ENCODE data around the gene INPP4B.

The INPP4B gene

DNA sequence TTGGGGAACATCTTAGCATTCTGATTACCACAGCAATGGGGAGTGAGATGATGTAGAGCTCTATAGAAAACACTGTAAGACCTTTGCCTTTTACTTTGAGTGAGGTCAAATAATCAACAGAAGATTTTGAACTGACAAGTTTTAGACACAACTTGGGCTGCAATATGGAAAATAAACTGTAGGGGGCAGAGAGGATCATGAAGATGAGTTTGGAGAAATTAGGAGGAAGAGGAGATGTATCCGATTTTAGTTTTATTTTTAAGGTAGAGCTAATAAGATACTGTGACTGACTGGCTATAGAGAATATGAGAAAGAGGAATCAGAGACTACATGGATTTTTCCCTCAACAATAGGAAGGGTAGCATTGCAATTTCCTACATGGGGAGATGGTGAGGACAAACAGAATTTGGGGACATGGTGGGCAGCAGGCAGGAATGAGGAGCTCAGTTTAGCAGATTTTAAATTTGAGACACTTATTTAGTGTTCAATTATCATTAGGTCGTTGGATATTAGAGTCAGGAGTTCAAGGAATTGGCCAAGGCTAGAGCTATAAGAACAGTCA lies 563.1 kb downstream of the INPP4B start:
- H3K9ac ChIP-seq: no peak overlapping the region
- H3K4me1 ChIP-seq: peaks cover 0 to 17% (median 2%) of the 10 kb centered on the region in 10 experiments; a peak in 6 of 20 replicates
- no peaks in the 10 kb centered on the region for H3K27me3 ChIP-seq
- H3K36me3 ChIP-seq: no peaks in the 10 kb centered on the region
- TF ChIP-seq Cebpa-rat (IDR thresholded peaks at IDR 0.05): no peak
- no peak overlapping the region for H3K4me3 ChIP-seq
- no peak overlapping the region for H3K4me2 ChIP-seq
- H4K20me1 ChIP-seq: no peaks in the 10 kb centered on the region
- no peak overlapping the region for H3K27ac ChIP-seq
- no peaks in the 10 kb centered on the region for H3K9me3 ChIP-seq (replicated peaks in 1 of 11)

DNA sequence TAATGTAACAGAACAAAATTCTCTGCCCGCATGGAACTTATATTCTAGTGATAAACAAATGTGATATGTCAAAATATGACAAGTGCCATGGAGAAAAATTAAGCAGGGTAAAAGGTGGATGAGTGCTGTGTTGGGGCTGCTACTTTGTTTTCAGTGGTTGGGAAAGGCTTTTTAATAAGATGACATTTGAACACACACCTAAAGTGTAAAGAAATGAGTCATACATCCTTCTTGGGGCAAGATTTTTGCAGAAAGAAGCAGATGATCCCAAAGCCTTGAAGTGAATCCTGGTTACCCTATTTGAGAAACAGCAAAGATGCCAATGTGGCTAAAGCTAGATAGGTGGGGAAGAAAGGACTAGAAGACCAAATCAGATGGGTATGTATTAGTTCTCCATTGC lies 564.1 kb downstream of the INPP4B start:
- no peak overlapping the region for H3K27ac ChIP-seq
- no peaks in the 10 kb centered on the region for H4K20me1 ChIP-seq
- peaks cover 0 to 17% (median 2%) of the 10 kb centered on the region in 10 experiments; a peak in 6 of 20 replicates for H3K4me1 ChIP-seq
- H3K4me2 ChIP-seq: no peak overlapping the region
- H3K9ac ChIP-seq: no peak overlapping the region
- H3K36me3 ChIP-seq: no peaks in the 10 kb centered on the region
- no peak overlapping the region for H3K4me3 ChIP-seq
- no peaks in the 10 kb centered on the region for H3K27me3 ChIP-seq
- no peaks in the 10 kb centered on the region for H3K9me3 ChIP-seq (replicated peaks in 1 of 11)
- no peak for TF ChIP-seq Cebpa-rat (IDR thresholded peaks at IDR 0.05)

DNA sequence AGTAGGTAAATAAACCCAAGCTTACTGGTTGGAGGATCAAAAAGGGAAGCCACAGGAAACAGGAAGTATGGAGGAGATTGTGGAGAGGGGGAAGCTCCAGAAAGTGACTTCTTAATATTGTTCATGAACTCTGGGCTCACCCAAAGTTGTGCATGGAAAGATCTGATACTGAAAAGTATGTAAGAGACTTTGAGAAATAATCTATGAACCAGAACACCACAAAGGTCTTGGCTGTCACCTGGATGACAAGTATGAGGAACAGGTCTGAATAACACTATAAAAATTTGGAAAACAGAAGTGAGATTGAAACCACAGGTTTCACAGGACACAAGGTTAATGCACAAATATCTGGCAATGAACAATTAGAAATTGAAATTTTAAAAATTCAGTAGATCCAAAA lies 567.4 kb downstream of the INPP4B start:
- Histone ChIP-seq H3K9ac (no peak overlapping the region), H3K36me3 (no peaks in the 10 kb centered on the region), H3K27me3 (no peaks in the 10 kb centered on the region), H3K4me2 (peak overlapping the region in 1 of 11 experiments; percentile 42; a peak in 4 of 22 replicates), H3K9me3 (replicated peaks in 1 of 11) (no peaks in the 10 kb centered on the region), H4K20me1 (no peaks in the 10 kb centered on the region), H3K4me3 (no peak overlapping the region), H3K4me1 (peaks cover 0 to 6% (median 0%) of the 10 kb centered on the region in 10 experiments; a peak in 5 of 20 replicates), H3K27ac (no peak overlapping the region)
- no peak for TF ChIP-seq Cebpa-rat (IDR thresholded peaks at IDR 0.05)

DNA sequence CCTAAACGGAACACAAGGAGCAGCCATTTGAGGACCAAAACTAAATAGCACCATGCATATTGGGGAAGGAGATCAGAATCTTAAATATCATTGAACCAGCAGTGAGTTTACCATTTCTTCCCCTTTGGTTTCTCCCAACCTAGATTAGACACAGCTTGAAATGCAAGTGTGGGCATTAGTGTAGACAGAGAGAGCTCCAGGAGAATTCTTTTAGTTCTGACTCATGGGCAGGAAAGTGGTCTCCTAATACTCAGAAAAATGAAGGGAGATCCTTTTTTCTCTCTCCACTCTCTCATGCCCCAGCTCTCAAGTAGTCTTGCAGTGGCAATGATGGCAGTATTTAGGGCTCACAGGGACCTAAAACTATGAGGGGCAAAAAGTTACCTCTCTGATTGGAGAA lies 567.9 kb downstream of the INPP4B start:
- no peaks in the 10 kb centered on the region for H3K9me3 ChIP-seq (replicated peaks in 1 of 11)
- no peak overlapping the region for H3K9ac ChIP-seq
- H3K27ac ChIP-seq: no peak overlapping the region
- TF ChIP-seq Cebpa-rat (IDR thresholded peaks at IDR 0.05): no peak
- H3K4me1 ChIP-seq: peaks cover 0 to 6% (median 0%) of the 10 kb centered on the region in 10 experiments; a peak in 5 of 20 replicates
- no peak overlapping the region for H3K4me3 ChIP-seq
- no peaks in the 10 kb centered on the region for H3K27me3 ChIP-seq
- no peaks in the 10 kb centered on the region for H4K20me1 ChIP-seq
- peak overlapping the region in 1 of 11 experiments; percentile 42; a peak in 3 of 22 replicates for H3K4me2 ChIP-seq
- H3K36me3 ChIP-seq: no peaks in the 10 kb centered on the region

DNA sequence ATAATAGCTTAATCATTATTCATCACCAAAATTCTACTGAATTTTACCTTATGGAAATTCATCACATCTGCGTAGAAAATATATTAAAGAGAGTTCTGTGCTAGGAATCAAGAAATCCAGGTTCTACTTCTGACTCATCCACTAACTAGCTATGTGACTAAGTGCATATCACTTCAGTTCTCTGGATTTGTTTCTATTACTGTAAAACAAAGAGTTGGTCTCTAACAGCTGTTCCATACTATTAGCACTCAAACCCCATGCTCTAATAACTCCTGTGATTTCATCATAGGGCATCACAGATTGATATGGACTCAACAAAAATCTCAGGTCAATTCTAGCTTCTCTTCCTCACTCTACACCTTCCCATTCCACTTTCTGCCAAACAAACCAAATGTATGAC lies 572.0 kb downstream of the INPP4B start:
- no peaks in the 10 kb centered on the region for H3K36me3 ChIP-seq
- no peak overlapping the region for H3K27ac ChIP-seq
- H3K4me2 ChIP-seq: no peak overlapping the region
- TF ChIP-seq Cebpa-rat (IDR thresholded peaks at IDR 0.05): no peak
- H3K4me3 ChIP-seq: no peak overlapping the region
- H4K20me1 ChIP-seq: no peaks in the 10 kb centered on the region
- peaks cover 0 to 6% (median 0%) of the 10 kb centered on the region in 10 experiments; a peak in 5 of 20 replicates for H3K4me1 ChIP-seq
- no peaks in the 10 kb centered on the region for H3K27me3 ChIP-seq
- no peaks in the 10 kb centered on the region for H3K9me3 ChIP-seq (replicated peaks in 1 of 11)
- no peak overlapping the region for H3K9ac ChIP-seq

DNA sequence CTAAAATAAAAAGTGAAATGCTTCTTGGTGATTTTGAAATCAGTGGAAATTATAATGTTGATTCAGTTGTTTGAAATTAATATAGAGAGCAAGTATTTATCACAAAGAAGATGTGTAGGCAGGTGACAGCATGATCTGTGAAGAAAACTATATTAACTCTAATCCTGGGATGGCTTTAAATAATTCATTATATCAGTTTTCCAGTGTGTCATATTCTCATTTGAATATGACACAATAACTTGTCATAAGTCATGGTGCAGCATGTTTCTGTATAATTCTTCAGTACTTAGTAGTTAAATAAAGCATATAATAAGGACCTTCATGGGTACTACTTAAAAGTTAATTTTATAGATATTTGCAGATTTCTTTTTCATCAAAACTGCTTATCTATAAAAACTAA lies 573.6 kb downstream of the INPP4B start:
- Histone ChIP-seq H3K4me1 (no peaks in the 10 kb centered on the region), H3K9ac (no peak overlapping the region), H3K27ac (no peak overlapping the region), H3K36me3 (no peaks in the 10 kb centered on the region), H4K20me1 (no peaks in the 10 kb centered on the region), H3K4me2 (no peak overlapping the region), H3K4me3 (no peak overlapping the region), H3K9me3 (replicated peaks in 1 of 11) (no peaks in the 10 kb centered on the region), H3K27me3 (no peaks in the 10 kb centered on the region)
- TF ChIP-seq Cebpa-rat (IDR thresholded peaks at IDR 0.05): no peak

DNA sequence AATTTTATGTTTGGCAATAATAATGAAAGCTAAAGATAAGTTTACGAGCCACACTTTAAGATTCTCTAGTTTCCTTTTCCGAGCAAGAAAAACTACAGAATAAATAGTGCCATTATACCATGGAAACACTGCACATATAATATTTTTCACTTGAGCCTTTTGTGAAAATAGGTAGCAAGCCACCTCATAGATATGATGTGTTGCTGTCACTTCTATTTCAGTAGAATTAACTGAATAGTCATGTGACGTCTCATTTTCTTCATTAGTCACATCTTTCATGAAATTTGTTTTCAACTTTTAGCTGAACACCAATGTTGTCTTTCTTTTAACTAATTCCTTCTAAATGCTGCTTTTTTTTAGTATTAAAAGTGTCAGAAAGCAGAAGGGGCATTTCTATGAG lies 574.3 kb downstream of the INPP4B start:
- no peaks in the 10 kb centered on the region for H3K4me1 ChIP-seq
- TF ChIP-seq Cebpa-rat (IDR thresholded peaks at IDR 0.05): no peak
- no peaks in the 10 kb centered on the region for H3K36me3 ChIP-seq
- H3K4me3 ChIP-seq: no peak overlapping the region
- H3K4me2 ChIP-seq: no peak overlapping the region
- no peaks in the 10 kb centered on the region for H3K9me3 ChIP-seq (replicated peaks in 1 of 11)
- H3K27ac ChIP-seq: no peak overlapping the region
- H3K9ac ChIP-seq: no peak overlapping the region
- no peaks in the 10 kb centered on the region for H3K27me3 ChIP-seq
- H4K20me1 ChIP-seq: no peaks in the 10 kb centered on the region

DNA sequence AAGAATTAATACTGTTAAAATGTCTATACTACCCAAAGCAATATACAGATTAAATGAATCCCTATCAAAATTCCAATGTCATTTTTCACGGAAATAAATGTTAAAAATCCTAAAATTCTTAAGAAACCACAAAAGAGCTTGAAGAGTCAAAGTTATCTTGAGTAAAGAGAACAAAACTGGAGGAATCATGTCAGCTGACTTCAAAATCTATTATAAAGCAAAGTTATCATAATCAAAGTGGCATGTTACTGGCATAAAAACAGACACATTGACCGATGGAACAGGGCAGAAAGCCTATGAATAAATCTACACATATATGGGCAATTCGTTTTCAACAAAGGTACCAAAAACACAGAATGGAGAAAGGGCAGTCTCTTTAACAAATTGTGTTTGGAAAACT lies 579.0 kb downstream of the INPP4B start:
- no peaks in the 10 kb centered on the region for H3K36me3 ChIP-seq
- H3K4me3 ChIP-seq: no peak overlapping the region
- H3K4me2 ChIP-seq: no peak overlapping the region
- no peaks in the 10 kb centered on the region for H3K27me3 ChIP-seq
- TF ChIP-seq Cebpa-rat (IDR thresholded peaks at IDR 0.05): no peak
- H3K9me3 ChIP-seq (replicated peaks in 1 of 11): no peaks in the 10 kb centered on the region
- H3K9ac ChIP-seq: no peak overlapping the region
- peaks cover 0 to 19% (median 2%) of the 10 kb centered on the region in 10 experiments; a peak in 6 of 20 replicates for H3K4me1 ChIP-seq
- no peak overlapping the region for H3K27ac ChIP-seq
- H4K20me1 ChIP-seq: no peaks in the 10 kb centered on the region

DNA sequence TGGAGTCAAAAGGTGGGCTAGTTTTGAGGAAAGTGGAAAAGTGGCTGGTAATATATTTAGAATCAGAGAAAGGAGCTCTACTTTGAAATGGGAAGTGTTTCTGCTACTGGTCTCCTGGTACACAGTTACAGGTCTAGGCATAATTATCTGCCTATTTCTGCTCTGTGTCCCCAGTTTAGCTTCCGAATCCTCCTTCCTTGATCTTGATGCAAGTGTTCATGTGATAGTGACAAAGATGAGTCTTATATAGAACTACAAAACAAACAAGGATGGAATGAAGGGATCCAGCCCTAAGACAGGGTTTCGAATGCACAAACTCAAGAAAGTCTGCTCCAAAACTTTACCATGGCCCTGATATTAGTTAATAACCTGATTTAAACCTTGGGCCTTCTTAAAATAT lies 580.2 kb downstream of the INPP4B start:
- Histone ChIP-seq H3K4me3 (no peak overlapping the region), H4K20me1 (no peaks in the 10 kb centered on the region), H3K4me1 (peaks cover 0 to 30% (median 2%) of the 10 kb centered on the region in 10 experiments; a peak in 6 of 20 replicates), H3K36me3 (no peaks in the 10 kb centered on the region), H3K9me3 (replicated peaks in 1 of 11) (no peaks in the 10 kb centered on the region), H3K27me3 (no peaks in the 10 kb centered on the region), H3K4me2 (peak overlapping the region in 2 of 11 experiments; percentile 16 to 38; a peak in 1 of 22 replicates), H3K27ac (no peak overlapping the region), H3K9ac (no peak overlapping the region)
- no peak for TF ChIP-seq Cebpa-rat (IDR thresholded peaks at IDR 0.05)

DNA sequence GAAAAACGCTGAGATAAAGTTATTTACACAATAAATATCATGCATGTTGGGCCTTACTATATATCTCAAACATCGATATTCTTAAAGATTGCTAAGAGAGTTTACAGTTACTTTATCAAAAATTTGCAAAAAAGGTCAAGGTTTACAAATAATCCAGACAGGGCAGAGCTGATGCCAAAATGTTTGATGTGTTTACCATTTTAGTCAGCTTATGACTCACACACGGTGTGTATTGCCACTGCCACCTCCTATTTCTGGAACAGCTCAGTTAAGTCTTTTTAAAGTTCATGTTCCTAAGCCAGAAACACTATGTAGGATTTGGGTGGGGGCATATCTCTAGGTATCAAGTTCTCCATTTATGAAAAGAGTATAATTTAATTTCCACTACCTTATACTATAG lies 580.6 kb downstream of the INPP4B start:
- Histone ChIP-seq H4K20me1 (no peaks in the 10 kb centered on the region), H3K4me3 (no peak overlapping the region), H3K9me3 (replicated peaks in 1 of 11) (no peaks in the 10 kb centered on the region), H3K27me3 (no peaks in the 10 kb centered on the region), H3K4me1 (peaks cover 0 to 33% (median 2%) of the 10 kb centered on the region in 10 experiments; a peak in 6 of 20 replicates), H3K36me3 (no peaks in the 10 kb centered on the region), H3K9ac (no peak overlapping the region), H3K27ac (no peak overlapping the region), H3K4me2 (peak overlapping the region in 2 of 11 experiments; percentile 16 to 38; a peak in 2 of 22 replicates)
- no peak for TF ChIP-seq Cebpa-rat (IDR thresholded peaks at IDR 0.05)
